HG03460 (cell line): ENCODE data around the gene FAF1.
A peak's percentile ranks its signal among the peaks of the same experiment; 100 is the strongest.
"Not testable (repeated sequence)": the region's sequence is repeated elsewhere in the genome, so short reads cannot be mapped to it uniquely, and the experiment has no call there.

ENCODE experiments used
- ATAC-seq: cut with Tn5 transposase; IDR thresholded peaks from one replicate; pipeline ENCODE4 v1.9.1; 2021; ENCODE audit not compliant: unreplicated experiment

Gene FAF1

DNA sequence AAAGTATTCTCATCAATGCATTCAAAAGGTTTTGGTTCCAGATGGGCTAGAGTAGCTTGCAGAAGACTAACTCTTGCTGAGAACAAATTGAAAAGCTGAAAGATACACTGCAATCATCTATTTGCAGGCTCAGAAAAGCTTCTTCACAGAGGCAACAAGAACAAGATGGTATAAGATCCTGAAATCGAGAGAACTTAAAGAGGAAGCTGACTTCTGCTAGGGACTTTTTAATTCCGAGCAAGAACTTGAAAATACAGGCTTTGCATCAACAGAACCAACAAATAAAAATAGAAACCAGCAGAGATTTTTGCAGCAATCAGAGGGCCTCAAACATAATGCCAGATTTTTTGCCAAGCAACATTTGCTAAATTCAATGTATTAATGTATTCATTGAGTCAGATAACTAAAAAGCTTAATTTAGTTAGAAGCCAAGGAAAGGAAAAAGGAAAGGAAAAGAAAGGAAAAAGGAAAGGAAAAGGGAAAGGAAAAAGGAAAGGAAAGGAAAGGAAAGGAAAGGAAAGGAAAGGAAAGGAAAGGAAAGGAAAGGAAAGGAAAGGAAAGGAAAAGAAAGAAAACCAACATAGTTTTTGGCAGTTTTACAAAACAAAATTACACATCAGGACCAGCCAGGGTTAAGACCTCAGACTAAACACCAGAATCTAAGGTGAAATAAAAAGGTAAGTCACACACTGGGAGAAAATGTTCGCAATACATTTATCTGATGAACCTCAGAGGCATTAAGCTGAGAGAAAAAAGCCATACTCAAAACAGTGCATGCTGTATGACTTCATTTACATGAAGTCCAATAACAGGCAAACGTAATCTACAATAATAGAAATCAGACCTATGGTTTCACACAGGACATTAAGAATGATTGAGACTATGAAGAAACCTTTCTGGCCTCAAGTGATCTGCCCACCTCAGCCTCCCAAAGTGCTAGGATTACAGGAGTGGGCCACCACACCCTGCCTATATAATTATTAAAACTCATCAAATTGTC lies 42.6 kb downstream of the FAF1 start:
- no peak for ATAC-seq

DNA sequence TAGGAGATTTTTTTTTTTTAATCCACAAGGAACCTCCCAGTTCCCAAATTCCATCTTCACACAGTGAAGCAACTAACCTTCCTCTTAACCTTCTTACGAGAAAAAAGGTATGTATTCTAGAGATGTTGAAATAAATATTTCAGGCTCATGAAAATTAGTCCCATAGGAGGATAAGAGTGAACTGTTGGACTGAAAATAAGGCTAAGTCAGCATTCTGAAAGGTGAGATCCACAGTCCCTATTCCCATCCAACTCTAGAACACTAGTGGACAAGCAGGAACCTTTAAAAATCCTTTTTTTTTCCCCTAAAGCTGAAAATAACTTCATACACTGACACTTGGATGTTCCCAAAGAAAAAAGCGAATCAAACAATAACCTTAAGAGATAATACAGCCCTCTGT lies 44.4 kb downstream of the FAF1 start:
- no peak for ATAC-seq

DNA sequence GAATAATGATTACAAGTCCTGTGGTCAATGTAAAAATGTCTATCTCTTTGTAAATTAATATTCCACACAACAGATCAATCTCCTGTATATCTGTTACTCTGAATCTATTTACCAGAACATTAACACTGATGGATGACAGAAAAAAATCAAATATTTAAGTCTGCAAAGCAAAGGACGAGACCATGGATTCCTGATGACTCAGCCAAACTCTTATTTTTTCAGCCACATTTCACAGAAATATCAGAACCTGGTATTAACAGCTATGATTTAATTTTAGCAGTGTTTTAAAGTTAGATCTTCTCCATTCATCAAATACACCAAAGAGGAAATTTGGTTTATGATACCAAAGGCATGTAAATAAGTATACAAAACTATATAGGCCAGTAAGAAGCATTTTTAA lies 46.1 kb downstream of the FAF1 start:
- ATAC-seq: no peak

DNA sequence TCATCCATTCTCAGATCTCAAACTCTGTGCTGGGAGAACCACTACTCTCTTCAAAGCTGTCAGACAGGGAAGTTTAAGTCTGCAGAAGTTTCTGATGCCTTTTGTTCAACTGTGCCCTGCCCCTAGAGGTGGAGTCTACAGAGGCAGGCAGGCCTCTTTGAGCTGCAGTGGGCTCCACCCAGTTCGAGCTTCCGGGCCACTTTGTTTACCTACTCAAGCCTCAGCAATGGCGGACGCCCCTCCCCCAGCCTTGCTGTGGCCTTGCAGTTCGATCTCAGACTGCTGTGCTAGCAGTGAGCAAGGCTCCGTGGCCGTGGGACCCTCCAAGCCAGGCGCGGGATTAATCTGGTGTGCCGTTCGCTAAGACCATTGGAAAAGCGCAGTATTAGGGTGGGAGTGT lies 49.7 kb downstream of the FAF1 start:
- ATAC-seq: not testable (repeated sequence)

DNA sequence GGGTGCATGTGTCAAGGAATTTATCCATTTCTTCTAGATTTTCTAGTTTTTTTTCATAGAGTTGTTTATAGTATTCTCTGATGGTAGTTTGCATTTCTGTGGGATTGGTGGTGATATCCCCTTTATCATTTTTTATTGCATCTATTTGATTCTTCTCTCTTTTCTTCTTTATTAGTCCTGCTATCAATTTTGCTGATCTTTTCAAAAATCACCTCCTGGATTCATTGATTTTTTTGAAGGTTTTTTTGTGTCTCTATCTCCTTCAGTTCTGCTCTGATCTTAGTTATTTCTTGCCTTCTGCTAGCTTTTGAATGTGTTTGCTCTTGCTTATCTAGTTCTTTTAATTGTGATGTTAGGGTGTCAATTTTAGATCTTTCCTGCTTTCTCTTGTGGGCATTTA lies 52.5 kb downstream of the FAF1 start:
- ATAC-seq: not testable (repeated sequence)

DNA sequence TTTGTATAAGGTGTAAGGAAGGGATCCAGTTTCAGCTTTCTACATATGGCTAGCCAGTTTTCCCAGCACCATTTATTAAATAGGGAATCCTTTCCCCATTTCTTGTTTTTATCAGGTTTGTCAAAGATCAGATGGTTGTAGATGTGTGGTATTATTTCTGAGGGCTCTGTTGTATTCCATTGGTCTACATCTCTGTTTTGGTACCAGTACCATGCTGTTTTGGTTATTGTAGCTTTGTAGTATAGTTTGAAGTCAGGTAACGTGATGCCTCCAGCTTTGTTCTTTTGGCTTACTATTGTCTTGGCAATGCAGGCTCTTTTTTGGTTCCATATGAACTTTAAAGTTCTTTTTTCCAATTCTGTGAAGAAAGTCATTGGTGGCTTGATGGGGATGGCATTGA lies 54.0 kb downstream of the FAF1 start:
- not testable (repeated sequence) for ATAC-seq

DNA sequence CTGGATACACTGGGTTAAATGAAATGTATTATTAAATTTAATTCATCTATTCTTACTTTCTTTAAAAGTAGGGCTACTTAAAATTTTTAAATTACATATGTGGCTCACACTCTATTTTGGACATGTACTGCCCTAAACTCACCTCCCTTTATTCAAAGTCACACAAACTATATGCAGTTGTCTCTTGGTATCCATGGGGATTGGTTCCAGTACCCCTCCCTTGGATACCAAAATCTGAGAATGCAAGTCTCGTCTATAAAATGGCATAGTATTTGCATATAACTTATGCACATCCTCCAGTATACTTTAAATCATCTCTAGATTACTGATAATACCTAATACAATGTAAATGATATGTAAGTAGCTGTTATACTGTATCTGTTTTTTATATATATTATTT lies 57.6 kb downstream of the FAF1 start:
- no peak for ATAC-seq

DNA sequence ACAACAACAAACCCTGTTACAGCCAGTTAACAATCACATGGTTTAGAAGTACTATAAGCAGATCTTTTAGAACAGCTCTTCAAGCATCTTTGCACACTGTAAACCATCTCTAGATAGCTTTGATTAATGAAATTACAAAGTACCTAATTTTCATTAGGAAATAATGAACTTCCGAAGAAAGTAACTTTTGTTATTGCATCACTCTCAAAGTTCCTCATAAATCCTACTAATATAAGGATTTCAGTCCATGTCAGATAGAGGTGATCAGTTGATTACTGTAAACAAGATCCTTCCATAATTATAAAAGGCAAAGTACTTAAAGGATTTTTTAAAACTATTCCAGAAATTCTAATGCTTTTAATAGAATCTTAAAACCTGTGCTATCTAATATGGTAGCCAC lies 58.2 kb downstream of the FAF1 start:
- no peak for ATAC-seq

DNA sequence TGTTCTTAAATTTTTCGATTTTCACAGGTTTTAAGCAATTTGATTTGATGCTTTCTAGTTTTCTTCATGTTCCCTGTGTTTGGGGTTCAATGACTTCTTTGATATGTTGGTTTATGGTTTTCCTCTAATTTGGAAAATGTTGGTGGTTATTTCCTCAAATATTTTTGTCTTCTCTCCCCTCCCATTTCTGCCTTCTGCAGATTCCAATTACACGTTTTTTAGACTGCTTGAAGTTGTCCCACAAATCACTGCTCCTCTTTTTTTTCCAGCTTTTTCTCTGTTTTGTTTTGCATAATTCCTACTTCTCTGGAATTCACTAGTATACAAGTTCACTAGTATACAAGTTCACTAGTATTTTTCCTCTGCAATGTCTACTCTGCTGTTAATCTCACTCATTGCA lies 61.3 kb downstream of the FAF1 start:
- no peak for ATAC-seq

DNA sequence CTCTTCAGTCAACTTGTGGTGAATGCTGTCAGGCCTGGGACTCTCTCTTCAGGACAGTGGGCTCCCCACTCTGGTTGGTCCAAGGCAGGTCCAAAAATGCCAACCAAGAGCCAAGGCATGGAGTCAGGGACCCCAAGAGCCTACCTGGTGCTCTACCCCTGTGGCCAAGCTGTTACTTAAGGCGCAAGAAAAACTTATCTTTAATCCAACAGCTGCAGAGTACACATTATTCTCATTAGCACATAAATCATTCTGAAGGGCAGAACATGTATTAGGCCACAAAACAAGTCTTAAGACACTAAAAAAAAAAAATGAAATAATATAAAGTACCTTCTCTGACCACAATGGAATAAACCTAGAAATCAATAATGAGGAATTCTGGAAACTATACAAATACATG lies 65.7 kb downstream of the FAF1 start:
- no peak for ATAC-seq

DNA sequence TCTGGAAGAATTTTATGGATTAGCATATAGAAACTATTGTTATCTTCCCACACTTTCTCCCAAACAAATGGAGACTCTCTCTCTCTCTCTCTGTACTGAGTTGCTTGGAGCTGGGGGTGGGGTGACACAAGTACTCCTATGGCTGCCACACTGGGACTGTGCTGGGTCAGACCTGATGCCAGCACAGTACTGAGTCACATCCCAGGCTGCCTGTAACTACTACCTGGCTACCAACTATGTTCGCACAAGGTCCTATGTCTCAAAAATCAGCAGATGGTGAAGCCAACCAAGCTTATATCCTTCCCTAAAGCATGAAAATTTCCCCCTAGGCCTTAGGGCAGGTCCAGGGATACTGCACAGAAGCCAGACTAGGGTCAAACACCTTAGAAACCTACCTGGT lies 66.6 kb downstream of the FAF1 start:
- no peak for ATAC-seq

DNA sequence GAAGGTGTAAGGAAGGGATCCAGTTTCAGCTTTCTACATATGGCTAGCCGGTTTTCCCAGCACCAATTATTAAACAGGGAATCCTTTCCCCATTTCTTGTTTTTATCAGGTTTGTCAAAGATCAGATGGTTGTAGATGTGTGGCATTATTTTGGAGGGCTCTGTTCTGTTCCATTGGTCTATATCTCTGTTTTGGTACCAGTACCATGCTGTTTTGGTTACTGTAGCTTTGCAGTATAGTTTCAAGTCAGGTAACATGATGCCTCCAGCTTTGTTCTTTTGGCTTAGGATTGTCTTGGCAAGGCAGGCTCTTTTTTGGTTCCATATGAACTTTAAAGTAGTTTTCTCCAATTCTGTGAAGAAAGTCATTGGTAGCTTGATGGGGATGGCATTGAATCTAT lies 72.5 kb downstream of the FAF1 start:
- not testable (repeated sequence) for ATAC-seq

DNA sequence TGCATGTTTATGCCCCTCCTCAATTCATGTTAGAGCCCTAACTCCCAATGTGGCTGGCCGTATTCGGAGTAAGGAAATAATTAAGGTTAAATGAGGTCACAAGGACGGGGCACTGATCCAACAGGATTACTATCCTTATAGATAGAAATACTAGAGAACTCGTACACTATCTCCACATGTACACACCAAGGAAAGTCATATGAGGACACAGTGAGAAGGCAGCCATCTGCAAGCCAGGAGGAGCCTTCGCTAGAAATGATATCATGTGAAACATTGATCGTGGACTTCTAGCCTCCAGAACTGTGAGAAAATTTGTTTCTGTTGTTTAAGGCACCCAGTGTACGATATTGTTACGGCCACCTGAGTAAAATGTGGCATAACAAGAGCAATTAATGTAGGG lies 79.7 kb downstream of the FAF1 start:
- no peak for ATAC-seq

DNA sequence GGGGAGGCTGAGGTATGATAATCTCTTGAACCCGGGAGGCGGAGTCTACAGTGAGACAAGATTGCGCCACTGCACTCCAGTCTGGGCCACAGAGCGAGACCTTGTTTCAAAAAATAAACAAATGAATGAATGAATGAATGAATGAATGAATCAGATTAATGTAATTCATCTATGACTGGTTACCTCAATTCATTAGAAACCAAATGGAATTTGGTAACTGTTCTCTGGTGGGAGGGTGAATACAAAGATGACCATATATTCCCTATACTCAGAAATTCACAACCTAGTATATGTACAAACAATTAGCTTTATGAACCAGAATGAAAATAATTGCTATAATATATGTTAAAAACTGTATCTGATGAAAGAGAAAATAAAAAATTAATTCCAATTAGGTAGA lies 80.9 kb downstream of the FAF1 start:
- ATAC-seq: no peak

DNA sequence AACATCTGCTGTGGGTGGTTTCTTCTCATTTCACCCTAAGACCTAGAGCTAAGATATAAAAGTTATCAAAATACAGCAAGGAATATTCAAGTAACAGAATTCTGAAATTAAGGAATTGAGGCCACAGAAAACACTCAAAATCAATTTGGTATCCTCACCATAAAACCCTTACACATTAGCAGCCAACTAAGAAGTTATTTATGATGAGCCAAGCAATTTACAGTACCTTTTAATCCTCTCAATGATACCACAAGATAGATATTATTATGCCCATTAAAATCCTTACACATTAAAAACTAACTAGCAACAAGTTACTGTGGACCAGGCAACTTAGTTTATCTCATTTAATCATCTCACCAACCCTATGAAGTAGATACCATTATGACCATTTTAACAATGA lies 81.6 kb downstream of the FAF1 start:
- no peak for ATAC-seq

DNA sequence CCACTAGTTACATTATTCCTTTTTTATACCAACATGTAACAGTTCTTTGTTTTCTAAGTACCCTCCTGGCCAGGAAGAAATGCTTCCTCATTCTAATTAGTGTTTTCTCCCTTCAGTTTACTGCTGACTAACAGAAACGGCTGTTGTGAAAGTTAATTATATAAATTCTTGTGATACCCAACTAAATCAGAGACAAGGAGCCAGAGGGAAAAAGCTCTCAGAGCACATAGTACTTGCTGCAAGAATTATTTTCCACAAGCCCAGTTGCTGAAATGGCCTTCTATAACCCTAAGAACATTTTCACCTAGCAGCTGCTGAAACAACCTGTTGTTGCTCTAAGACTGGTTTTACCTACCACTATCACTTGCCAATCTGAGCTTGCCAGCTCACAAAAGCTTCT lies 82.4 kb downstream of the FAF1 start:
- no peak for ATAC-seq

DNA sequence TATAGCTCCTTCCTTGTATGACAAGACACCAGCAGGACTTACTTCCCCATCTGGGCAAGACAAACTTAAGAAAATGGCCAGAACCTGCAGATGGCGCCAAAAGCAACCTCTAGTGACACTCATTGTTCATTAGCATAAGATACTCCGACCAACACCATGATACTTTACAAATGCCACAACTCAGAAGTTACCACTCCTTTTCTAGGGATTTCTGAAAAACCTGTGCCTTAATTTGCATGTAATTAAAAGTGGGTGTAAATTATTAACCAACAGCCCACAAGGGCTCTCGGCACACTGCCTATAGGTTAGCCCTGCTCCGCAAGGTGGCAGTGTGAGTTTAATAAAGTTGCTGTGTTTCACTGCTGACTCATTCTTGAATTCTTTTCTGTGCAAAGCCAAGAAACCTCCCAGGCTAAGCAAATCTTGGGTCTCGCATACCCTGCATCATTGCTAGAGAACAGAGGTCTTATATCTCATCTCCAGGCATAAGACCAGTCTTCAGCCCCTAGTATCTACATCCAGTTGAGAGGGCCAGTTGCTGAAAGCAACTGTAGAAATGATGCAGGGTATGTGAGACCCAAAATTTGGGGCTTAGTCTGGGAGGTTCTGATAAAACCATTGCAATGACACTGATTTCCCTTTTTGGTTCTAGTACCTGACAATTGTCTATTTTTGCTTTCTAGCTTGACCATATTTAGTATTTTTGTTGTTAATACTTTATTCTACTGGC lies 86.4 kb downstream of the FAF1 start:
- peak; percentile 92 for ATAC-seq

DNA sequence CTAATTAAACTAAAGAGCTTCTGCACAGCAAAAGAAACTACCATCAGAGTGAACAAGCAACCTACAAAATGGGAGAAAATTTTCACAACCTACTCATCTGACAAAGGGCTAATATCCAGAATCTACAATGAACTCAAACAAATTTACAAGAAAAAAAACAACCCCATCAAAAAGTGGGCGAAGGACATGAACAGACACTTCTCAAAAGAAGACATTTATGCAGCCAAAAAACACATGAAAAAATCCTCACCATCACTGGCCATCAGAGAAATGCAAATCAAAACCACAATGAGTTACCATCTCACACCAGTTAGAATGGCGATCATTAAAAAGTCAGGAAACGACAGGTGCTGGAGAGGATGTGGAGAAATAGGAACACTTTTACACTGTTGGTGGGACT lies 95.2 kb downstream of the FAF1 start:
- not testable (repeated sequence) for ATAC-seq

DNA sequence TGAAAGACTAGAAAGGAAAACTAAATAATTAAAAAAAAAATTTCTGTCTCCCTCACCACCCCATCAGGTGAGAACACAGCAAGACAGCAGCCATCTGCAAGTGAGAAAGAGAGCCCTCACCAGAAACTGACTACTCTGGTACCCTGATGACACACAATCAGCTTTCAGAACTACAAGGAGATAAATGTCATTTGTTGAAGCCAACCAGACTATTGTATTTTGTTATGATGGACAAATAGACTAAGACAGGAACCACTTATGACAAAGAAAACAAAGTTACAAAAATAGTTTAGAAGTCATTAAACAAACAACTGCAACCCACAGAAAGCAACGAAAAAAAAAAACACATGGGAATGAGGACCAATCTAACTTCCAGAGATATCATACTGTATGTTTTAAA lies 98.3 kb downstream of the FAF1 start:
- ATAC-seq: no peak

DNA sequence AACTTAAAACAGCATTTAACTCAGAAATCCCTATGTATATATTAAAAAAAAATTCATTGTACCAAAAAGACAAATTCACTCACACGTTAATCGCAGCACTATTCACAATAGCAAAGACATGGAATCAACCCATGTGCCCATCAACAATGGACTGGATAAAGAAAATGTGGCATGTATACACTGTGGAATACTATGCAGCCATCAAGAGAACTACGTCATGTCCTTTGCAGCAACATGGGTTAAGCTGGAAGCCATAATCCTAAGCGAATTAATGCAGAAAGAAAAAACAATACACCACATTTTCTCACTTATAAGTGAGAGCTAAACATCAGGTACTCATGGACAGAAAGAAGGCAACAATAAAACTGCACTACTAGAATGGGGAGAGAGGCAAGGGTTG lies 99.4 kb downstream of the FAF1 start:
- ATAC-seq: no peak

DNA sequence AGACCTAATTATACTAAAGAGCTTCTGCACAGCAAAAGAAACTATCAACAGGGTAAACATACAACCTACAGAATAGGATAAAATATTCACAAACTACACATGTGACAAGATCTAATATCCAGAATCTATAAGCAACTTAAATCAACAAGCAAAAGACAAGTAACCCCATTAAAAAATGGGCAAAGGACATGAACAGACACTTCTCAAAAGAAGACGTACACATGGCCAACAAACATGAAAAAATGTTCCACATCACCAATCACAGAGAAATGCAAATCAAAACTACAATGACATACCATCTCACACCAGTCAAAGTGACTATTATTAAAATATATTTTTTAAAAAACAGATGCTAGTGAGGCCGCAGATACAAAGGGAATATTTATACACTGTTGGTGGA lies 99.8 kb downstream of the FAF1 start:
- no peak for ATAC-seq

DNA sequence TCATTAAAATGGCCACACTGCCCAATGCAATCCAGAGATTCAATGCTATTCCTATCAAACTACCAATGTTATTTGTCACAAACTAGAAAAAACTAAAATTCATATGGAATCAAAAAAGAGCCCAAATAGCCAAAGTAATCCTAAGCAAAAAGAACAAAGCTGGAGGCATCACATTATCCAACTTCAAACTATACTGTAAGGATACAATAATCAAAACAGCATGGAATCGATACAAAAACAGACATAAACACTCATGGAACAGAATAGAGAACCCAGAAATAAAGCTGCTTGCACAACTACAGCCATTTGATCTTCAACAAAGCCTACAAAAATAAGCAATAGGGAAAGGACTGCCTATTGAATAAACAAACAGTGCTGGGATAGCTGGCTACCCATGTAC lies 100.4 kb downstream of the FAF1 start:
- ATAC-seq: no peak
